HuH-7.5 (cell line): ENCODE data around the gene NOS3.

Experiments
- DNase-seq: peaks from one replicate; pipeline ENCODE4 v3.0.0; 2011; ENCODE audit warnings: low spot score

The NOS3 gene

GRCh38 chr7:150952331-150953050, 38.3 kb upstream of the NOS3 start:
- no peak for DNase-seq

GRCh38 chr7:150953061-150953997, 37.5 kb upstream of the NOS3 start:
- DNase-seq: no peak

- no peak for DNase-seq
Measured at GRCh38 chr7:150954201-150954985, 36.4 kb upstream of the NOS3 start.

- DNase-seq: no peak
Measured at GRCh38 chr7:150954986-150955518, 35.8 kb upstream of the NOS3 start.

- DNase-seq: no peak
Measured at GRCh38 chr7:150955519-150956394, 35.1 kb upstream of the NOS3 start.

DNA sequence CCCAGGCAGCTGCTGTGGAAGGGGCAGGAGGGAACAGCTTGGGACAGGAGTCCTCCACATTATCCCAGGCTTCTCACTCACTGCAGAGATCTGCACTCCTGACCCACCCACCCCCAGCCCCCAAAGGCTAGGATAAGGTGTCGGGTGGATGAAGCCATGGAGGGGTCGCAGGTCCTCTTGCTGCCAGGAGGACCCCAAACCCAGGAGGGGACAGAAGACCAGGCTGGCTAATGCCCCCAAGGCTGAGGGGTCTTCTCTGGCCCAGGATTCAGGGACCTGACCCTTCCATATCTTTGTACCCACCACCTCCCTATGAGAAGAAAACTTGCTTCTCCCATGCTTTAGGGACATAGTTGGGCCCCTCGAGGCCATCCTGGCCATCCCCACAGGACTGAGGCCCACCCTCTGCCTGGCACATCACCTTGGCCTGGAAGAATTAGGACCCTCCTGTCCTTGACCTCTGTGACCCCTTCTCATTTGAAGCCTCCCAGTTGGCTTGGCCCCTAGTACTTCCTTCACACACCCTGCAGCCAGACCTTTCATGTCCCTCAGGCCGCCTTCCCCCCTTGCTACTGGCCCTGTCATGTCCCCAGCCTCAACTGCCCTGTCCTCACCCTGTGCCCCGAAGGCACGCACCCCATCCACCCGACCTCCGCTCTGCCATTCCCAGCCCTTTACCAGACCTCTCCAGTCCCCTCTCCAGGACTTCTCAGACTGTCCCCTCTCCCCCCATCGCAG, 34.3 kb upstream of the NOS3 start:
- DNase-seq: no peak

DNA sequence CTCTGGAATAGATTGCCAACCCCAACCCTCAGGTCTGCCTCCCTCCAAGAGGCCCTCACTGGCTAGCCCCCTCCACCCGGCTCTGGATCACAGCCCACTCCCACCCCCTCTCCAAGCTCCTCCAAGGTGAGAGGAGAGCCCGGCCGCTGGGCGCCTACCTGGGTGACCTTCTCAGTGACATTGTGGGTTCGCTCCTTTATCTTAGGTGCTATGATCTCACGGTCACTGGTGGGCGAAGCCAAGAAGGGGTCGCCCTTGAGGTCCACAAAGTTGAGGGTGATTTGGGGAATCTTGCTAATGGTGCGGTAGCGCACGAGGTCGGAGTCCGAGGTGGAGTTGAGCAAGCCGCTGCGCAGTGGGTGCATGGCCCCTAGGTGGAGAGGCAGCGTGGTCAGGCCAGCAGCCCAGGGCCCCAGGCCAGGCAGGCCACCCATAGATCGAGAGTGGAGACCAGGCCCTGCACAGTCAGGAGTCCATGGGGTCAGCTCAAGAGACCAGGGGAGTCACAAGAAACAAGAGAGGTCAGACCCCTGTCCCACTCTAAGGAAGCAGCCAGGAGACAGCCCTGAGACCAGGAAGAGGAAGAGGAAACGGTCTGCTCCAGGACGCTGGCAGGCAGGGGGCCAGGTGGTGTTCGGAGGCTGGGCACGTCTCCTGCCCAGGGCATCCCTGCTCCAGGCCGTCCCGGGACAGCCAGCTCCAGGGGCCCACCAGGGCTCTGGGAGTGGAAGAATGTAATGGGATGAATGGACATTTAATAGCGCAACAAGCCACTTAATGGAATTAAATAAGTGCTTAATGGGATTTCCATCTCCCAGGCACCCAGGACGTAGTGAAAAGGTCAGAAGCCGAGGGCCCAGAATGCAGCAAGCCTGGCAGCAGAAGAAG, 33.4 kb upstream of the NOS3 start:
- DNase-seq: no peak

DNA sequence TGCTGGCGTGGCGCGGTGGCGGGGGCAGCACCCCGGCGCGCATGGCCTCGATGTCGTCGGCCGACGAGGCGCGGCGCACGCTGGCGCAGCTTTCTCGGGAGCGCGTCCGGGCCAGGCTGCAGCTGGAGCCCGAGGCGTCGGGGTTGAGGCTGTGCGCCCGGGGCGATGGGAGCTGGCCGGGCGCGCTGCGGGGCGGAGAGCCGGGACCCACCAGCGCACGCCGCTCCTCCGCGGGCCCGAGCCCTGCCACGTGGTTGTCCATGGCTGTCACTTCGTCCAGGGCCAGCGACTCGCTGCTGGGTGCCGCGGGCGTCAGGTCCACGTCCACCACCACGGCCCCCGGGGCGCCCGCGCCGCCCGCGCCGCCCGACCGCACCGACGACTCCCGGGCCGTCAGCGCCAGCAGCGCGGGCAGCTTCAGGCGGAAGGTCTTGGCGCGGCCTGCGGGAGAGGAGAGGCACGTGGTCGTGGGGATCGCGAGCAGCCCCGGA, 32.7 kb upstream of the NOS3 start:
- DNase-seq: no peak

- no peak for DNase-seq
Measured at GRCh38 chr7:150958597-150958996, 32.2 kb upstream of the NOS3 start.

DNA sequence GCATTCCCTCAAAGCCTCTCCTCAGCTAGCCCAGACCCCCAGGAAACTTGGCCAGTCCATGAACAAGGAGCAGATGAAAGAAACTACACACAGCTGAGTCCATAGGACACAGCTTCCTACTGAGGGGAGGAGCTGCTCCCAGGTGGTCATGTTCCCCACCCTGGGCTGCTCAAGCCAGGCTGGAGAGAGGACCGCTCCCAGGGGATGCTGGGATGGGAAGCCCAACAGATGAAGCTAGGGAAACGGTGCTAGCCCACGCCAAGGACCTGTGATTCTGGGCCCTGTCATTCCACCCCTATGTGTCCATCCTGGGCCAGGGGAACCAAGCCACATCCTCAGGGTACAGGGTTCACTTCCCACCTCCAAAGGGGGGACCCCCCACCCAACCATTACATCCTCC, 31.7 kb upstream of the NOS3 start:
- DNase-seq: no peak

GRCh38 chr7:150959739-150960734, 30.8 kb upstream of the NOS3 start:
- DNase-seq: no peak

GRCh38 chr7:150961510-150962289, 29.1 kb upstream of the NOS3 start:
- no peak for DNase-seq

DNA sequence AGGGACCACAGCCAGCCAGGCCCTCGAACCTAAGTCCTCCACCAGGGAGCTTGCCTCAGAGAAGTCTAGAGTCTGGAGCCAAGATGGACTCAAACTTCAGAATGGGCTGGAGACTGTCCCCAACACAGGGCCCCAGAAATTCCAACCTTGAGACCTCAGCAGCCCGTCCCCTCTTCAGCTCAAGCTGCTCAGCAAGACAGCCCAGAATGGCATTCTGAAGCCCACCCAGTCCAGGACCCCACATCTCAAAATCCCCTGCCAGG, 28.6 kb upstream of the NOS3 start:
- no peak for DNase-seq

GRCh38 chr7:150962553-150963399, 28.0 kb upstream of the NOS3 start:
- peak; percentile 98 for DNase-seq

- DNase-seq: no peak
Measured at GRCh38 chr7:150963707-150964559, 26.9 kb upstream of the NOS3 start.
